Measurements from ENCODE around the gene MRAP2. TPM values are rescaled to one million over a fixed set of nuclear protein-coding genes. Genes with fewer than 3 reads are reported as not detected.

Gene MRAP2
- total RNA-seq, 1 experiment from 2014 or later: 0.07 TPM

DNA sequence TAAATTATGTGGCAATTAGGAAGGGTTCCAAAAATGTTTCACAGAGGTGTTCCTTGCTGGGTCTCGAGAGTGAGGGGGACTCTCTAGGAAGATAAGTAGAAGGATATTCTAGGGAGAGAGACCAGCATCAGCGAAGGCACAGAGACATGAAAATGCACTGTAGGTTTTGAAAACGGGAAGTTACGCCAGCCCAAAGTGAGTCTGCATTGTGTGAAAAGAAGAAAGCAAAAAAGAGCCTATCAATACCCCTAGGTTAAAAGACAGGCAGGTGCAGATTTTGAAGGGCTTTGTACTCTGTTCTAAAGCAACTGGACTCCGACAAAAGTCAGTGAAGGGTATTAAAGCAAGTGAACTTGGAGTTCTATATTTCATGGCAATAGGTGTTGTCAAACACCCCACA, 25.7 kb upstream of the MRAP2 start:
- BruUV-seq (replicated peaks): no TSS peak
- ChIA-PET POLR2A (ENCODE audit: unreplicated experiment) (no interaction called here), CTCF (no interaction called here)
- no peaks in the 10 kb centered on the region for H3K27me3 ChIP-seq (ENCODE audit: low read length)
- no peak overlapping the region for H3K27ac ChIP-seq (ENCODE audit: low read length)
- H3K4me2 ChIP-seq (ENCODE audit: low read length): no peak overlapping the region
- no peak overlapping the region for H2AFZ ChIP-seq (ENCODE audit: low read length)
- H3K4me3 ChIP-seq (ENCODE audit: low read length): no peak overlapping the region
- no peaks in the 10 kb centered on the region for H3K9me2 ChIP-seq (replicated peaks; ENCODE audit: low read length)
- no peaks in the 10 kb centered on the region for H3F3A ChIP-seq (ENCODE audit: low read length, unreplicated experiment)
- H4K20me1 ChIP-seq (ENCODE audit: low read length): no peaks in the 10 kb centered on the region
- H3K36me3 ChIP-seq (ENCODE audit: low read depth, low read length): no peaks in the 10 kb centered on the region
- H3K79me2 ChIP-seq (ENCODE audit: low read length): no peaks in the 10 kb centered on the region
- H3K9ac ChIP-seq (ENCODE audit: low read length): no peak overlapping the region
- intact Hi-C loops (cut with micrococcal nuclease): no loop called here
- ATAC-seq: no peak
- DNase-seq: no peak
- TF ChIP-seq EZH2 (IDR thresholded peaks at IDR 0.05; ENCODE audit: low read length, unreplicated experiment) (no peak), EZH2phosphoT487 (IDR thresholded peaks at IDR 0.05; ENCODE audit: borderline replicate concordance, low read length) (no peak)
- TF ChIP-seq, protein P1, sequence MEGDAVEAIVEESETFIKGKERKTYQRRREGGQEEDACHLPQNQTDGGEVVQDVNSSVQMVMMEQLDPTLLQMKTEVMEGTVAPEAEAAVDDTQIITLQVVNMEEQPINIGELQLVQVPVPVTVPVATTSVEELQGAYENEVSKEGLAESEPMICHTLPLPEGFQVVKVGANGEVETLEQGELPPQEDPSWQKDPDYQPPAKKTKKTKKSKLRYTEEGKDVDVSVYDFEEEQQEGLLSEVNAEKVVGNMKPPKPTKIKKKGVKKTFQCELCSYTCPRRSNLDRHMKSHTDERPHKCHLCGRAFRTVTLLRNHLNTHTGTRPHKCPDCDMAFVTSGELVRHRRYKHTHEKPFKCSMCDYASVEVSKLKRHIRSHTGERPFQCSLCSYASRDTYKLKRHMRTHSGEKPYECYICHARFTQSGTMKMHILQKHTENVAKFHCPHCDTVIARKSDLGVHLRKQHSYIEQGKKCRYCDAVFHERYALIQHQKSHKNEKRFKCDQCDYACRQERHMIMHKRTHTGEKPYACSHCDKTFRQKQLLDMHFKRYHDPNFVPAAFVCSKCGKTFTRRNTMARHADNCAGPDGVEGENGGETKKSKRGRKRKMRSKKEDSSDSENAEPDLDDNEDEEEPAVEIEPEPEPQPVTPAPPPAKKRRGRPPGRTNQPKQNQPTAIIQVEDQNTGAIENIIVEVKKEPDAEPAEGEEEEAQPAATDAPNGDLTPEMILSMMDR (conservative IDR thresholded peaks at IDR 0.05; ENCODE audit: low read depth, low read length): no peak
- H3K9me3 ChIP-seq (ENCODE audit: low read length): no peaks in the 10 kb centered on the region
- H3K4me1 ChIP-seq (ENCODE audit: insufficient read depth, low read length): no peaks in the 10 kb centered on the region

DNA sequence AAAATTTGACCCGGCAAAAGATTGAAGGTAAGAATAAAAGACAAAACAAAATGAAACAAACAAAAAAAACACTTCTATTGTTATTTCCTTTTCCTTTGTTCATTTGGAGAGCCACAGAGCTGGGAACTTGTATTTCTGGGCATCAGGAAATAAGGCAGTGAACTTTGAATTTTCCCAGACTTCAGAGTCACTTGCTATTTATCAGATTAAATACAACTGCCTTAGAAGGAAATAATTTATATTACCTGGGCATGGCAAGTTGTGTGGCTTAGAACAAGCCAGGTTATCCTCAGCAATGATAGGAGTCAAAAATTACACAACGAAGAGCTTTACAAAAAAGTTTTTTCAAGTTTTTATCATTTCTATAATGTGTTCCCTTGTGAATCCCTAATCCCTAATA, 20.2 kb upstream of the MRAP2 start:
- no peaks in the 10 kb centered on the region for H3K9me2 ChIP-seq (replicated peaks; ENCODE audit: low read length)
- no peaks in the 10 kb centered on the region for H3K27me3 ChIP-seq (ENCODE audit: low read length)
- TF ChIP-seq EZH2 (IDR thresholded peaks at IDR 0.05; ENCODE audit: low read length, unreplicated experiment) (no peak), EZH2phosphoT487 (IDR thresholded peaks at IDR 0.05; ENCODE audit: borderline replicate concordance, low read length) (no peak)
- TF ChIP-seq, protein P1 (conservative IDR thresholded peaks at IDR 0.05; ENCODE audit: low read depth, low read length): no peak
- no peaks in the 10 kb centered on the region for H4K20me1 ChIP-seq (ENCODE audit: low read length)
- H3F3A ChIP-seq (ENCODE audit: low read length, unreplicated experiment): no peaks in the 10 kb centered on the region
- H3K9me3 ChIP-seq (ENCODE audit: low read length): no peaks in the 10 kb centered on the region
- no peak overlapping the region for H3K9ac ChIP-seq (ENCODE audit: low read length)
- intact Hi-C loops (cut with micrococcal nuclease): no loop called here
- POLR2A ChIA-PET (ENCODE audit: unreplicated experiment): no interaction called here
- no peaks in the 10 kb centered on the region for H3K36me3 ChIP-seq (ENCODE audit: low read depth, low read length)
- H3K4me1 ChIP-seq (ENCODE audit: insufficient read depth, low read length): no peaks in the 10 kb centered on the region
- CTCF ChIA-PET: no interaction called here
- no peak overlapping the region for H2AFZ ChIP-seq (ENCODE audit: low read length)
- H3K79me2 ChIP-seq (ENCODE audit: low read length): no peaks in the 10 kb centered on the region
- no peak for DNase-seq
- H3K4me3 ChIP-seq (ENCODE audit: low read length): no peak overlapping the region
- ATAC-seq: no peak
- H3K4me2 ChIP-seq (ENCODE audit: low read length): no peak overlapping the region
- no TSS peak for BruUV-seq (replicated peaks)
- no peak overlapping the region for H3K27ac ChIP-seq (ENCODE audit: low read length)

DNA sequence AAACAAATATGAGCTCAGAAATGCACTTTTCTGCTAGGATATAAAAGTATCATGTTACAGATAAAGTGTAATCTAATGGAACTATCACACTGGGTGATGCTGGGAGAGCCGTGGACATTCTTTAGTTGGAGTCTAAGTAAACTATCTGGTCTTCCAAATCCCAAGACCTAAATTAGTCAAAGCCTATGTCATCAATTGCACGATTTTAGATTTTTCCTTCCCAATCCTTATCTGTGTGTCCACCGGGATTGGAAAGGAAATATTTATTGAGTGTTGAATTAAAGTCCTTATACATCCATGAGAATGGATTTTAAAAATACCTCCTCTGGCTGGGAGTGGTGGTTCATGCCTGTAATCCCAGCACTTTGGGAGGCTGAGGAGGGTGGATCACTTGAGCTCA, 19.6 kb upstream of the MRAP2 start:
- H3K27ac ChIP-seq (ENCODE audit: low read length): no peak overlapping the region
- no peaks in the 10 kb centered on the region for H3K9me2 ChIP-seq (replicated peaks; ENCODE audit: low read length)
- no peak overlapping the region for H3K9ac ChIP-seq (ENCODE audit: low read length)
- H3K4me3 ChIP-seq (ENCODE audit: low read length): no peak overlapping the region
- CTCF ChIA-PET: no interaction called here
- no peak overlapping the region for H2AFZ ChIP-seq (ENCODE audit: low read length)
- no peaks in the 10 kb centered on the region for H4K20me1 ChIP-seq (ENCODE audit: low read length)
- no peaks in the 10 kb centered on the region for H3K4me1 ChIP-seq (ENCODE audit: insufficient read depth, low read length)
- POLR2A ChIA-PET (ENCODE audit: unreplicated experiment): no interaction called here
- intact Hi-C loops (cut with micrococcal nuclease): no loop called here
- H3K9me3 ChIP-seq (ENCODE audit: low read length): no peaks in the 10 kb centered on the region
- no peaks in the 10 kb centered on the region for H3K79me2 ChIP-seq (ENCODE audit: low read length)
- ATAC-seq (no peak), DNase-seq (no peak)
- BruUV-seq (replicated peaks): no TSS peak
- H3K27me3 ChIP-seq (ENCODE audit: low read length): no peaks in the 10 kb centered on the region
- no peaks in the 10 kb centered on the region for H3F3A ChIP-seq (ENCODE audit: low read length, unreplicated experiment)
- no peaks in the 10 kb centered on the region for H3K36me3 ChIP-seq (ENCODE audit: low read depth, low read length)
- H3K4me2 ChIP-seq (ENCODE audit: low read length): no peak overlapping the region
- TF ChIP-seq EZH2 (IDR thresholded peaks at IDR 0.05; ENCODE audit: low read length, unreplicated experiment) (no peak), EZH2phosphoT487 (IDR thresholded peaks at IDR 0.05; ENCODE audit: borderline replicate concordance, low read length) (no peak)
- TF ChIP-seq, protein P1 (conservative IDR thresholded peaks at IDR 0.05; ENCODE audit: low read depth, low read length): no peak

Data from PC-3 (cell line).